ENCODE data around the gene C5AR1.
A peak's percentile ranks its signal among the peaks of the same experiment; 100 is the strongest.

C5AR1 gene

GRCh38 chr19:47271949-47272348, 37.7 kb upstream of the C5AR1 start:
- TF ChIP-seq, protein P1, sequence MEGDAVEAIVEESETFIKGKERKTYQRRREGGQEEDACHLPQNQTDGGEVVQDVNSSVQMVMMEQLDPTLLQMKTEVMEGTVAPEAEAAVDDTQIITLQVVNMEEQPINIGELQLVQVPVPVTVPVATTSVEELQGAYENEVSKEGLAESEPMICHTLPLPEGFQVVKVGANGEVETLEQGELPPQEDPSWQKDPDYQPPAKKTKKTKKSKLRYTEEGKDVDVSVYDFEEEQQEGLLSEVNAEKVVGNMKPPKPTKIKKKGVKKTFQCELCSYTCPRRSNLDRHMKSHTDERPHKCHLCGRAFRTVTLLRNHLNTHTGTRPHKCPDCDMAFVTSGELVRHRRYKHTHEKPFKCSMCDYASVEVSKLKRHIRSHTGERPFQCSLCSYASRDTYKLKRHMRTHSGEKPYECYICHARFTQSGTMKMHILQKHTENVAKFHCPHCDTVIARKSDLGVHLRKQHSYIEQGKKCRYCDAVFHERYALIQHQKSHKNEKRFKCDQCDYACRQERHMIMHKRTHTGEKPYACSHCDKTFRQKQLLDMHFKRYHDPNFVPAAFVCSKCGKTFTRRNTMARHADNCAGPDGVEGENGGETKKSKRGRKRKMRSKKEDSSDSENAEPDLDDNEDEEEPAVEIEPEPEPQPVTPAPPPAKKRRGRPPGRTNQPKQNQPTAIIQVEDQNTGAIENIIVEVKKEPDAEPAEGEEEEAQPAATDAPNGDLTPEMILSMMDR (conservative IDR thresholded peaks at IDR 0.05; ENCODE audit: low read length), result no peak
- no peak for TF ChIP-seq EZH2phosphoT487 (IDR thresholded peaks at IDR 0.05; ENCODE audit: borderline replicate concordance)
- Histone ChIP-seq H3K9me3 (ENCODE audit: insufficient read depth, low read depth, low read length) (no peaks in the 10 kb centered on the region), H3K9ac (ENCODE audit: low read depth, low read length, poor library complexity, severe bottlenecking) (peak overlapping the region; percentile 99), H3F3A (ENCODE audit: low read depth) (0 out of 2 replicates have a peak, but pooled peaks cover 4% of the 10 kb centered on the region), H2AFZ (ENCODE audit: low read length) (no peak overlapping the region), H4K20me1 (ENCODE audit: insufficient read depth, low read length, poor library complexity, severe bottlenecking) (peaks cover 13% of the 10 kb centered on the region), H3K9me2 (replicated peaks; ENCODE audit: low read depth, low read length) (no peaks in the 10 kb centered on the region), H3K36me3 (ENCODE audit: insufficient read depth, low read length) (peaks cover 4% of the 10 kb centered on the region; the same call in 1 of the 2 replicates), H3K27me3 (ENCODE audit: insufficient read depth, low read length, poor library complexity, severe bottlenecking) (no peaks in the 10 kb centered on the region), H3K4me3 (ENCODE audit: low read length, poor library complexity, severe bottlenecking) (peak overlapping the region; percentile 98), H3K4me2 (ENCODE audit: low read depth, low read length, poor library complexity, severe bottlenecking) (peak overlapping the region; percentile 97), H3K79me2 (ENCODE audit: insufficient read depth, low read length) (peaks cover 6% of the 10 kb centered on the region; the same call in 1 of the 2 replicates), H3K4me1 (ENCODE audit: insufficient read depth, low read length, poor library complexity, severe bottlenecking) (peaks cover 15% of the 10 kb centered on the region)

DNA sequence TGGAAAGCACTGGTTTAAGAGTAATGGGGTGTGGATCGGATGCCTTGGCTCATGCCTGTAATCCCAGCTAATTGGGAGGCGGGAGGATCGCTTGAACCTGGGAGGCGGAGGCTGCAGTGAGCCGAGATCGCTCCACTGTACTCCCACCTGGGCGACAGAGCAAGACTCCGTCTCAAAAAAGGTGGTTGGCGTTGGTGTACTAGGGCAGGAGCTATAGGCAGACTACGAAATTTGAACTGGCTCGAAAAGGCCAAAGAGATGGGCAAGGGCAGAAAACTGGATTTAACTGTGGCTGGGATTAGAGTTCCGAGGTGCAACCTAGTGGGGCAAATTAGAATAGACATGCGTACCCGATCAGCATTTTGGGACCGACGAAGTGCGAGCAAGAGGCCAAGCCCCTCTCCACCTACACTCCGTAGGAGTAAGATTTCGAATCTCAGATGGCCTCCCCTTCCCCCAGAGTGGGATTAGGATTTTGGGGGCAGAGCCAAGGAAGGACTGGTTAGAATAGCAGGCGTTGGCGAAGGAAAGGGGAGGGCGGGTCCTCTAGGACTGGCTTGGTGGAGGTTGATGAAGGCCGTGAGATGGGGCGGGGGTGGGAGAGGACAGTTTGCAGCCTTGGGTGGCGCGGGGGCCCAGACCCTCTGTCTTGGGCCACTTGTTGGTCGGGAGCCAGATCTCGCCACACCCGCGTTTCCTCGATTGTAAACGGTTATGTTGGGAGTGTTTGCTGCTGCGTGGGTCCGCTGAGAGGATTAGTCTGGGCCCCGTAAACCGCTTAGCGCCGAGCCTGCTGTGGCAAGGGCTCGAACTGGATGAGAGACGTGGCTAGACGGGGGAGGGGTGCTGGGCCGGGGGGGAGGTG, 37.0 kb upstream of the C5AR1 start:
- peaks cover 6% of the 10 kb centered on the region; the same call in 1 of the 2 replicates for H3K79me2 ChIP-seq (ENCODE audit: insufficient read depth, low read length)
- H3K4me3 ChIP-seq (ENCODE audit: low read length, poor library complexity, severe bottlenecking), result peak overlapping the region; percentile 98
- H4K20me1 ChIP-seq (ENCODE audit: insufficient read depth, low read length, poor library complexity, severe bottlenecking), result peaks cover 13% of the 10 kb centered on the region
- H3K27me3 ChIP-seq (ENCODE audit: insufficient read depth, low read length, poor library complexity, severe bottlenecking), result no peaks in the 10 kb centered on the region
- H2AFZ ChIP-seq (ENCODE audit: low read length), result peak overlapping the region; percentile 76
- no peaks in the 10 kb centered on the region for H3K9me3 ChIP-seq (ENCODE audit: insufficient read depth, low read depth, low read length)
- H3K4me2 ChIP-seq (ENCODE audit: low read depth, low read length, poor library complexity, severe bottlenecking), result peak overlapping the region; percentile 97
- no peaks in the 10 kb centered on the region for H3K9me2 ChIP-seq (replicated peaks; ENCODE audit: low read depth, low read length)
- peaks cover 15% of the 10 kb centered on the region for H3K4me1 ChIP-seq (ENCODE audit: insufficient read depth, low read length, poor library complexity, severe bottlenecking)
- 0 out of 2 replicates have a peak, but pooled peaks cover 4% of the 10 kb centered on the region for H3F3A ChIP-seq (ENCODE audit: low read depth)
- H3K36me3 ChIP-seq (ENCODE audit: insufficient read depth, low read length), result peaks cover 4% of the 10 kb centered on the region; the same call in 1 of the 2 replicates
- peak overlapping the region; percentile 99 for H3K9ac ChIP-seq (ENCODE audit: low read depth, low read length, poor library complexity, severe bottlenecking)
- TF ChIP-seq EZH2phosphoT487 (IDR thresholded peaks at IDR 0.05; ENCODE audit: borderline replicate concordance), result no peak
- TF ChIP-seq, protein P1 (conservative IDR thresholded peaks at IDR 0.05; ENCODE audit: low read length), result no peak; the same call in 1 of the 2 replicates

- Histone ChIP-seq H3K4me2 (ENCODE audit: low read depth, low read length, poor library complexity, severe bottlenecking) (peak overlapping the region; percentile 97), H3K4me1 (ENCODE audit: insufficient read depth, low read length, poor library complexity, severe bottlenecking) (peaks cover 15% of the 10 kb centered on the region), H4K20me1 (ENCODE audit: insufficient read depth, low read length, poor library complexity, severe bottlenecking) (peaks cover 13% of the 10 kb centered on the region), H2AFZ (ENCODE audit: low read length) (peak overlapping the region; percentile 76), H3K79me2 (ENCODE audit: insufficient read depth, low read length) (peaks cover 6% of the 10 kb centered on the region; the same call in 1 of the 2 replicates), H3K4me3 (ENCODE audit: low read length, poor library complexity, severe bottlenecking) (peak overlapping the region; percentile 98), H3K36me3 (ENCODE audit: insufficient read depth, low read length) (peaks cover 4% of the 10 kb centered on the region; the same call in 1 of the 2 replicates), H3F3A (ENCODE audit: low read depth) (0 out of 2 replicates have a peak, but pooled peaks cover 4% of the 10 kb centered on the region), H3K9me2 (replicated peaks; ENCODE audit: low read depth, low read length) (no peaks in the 10 kb centered on the region), H3K9ac (ENCODE audit: low read depth, low read length, poor library complexity, severe bottlenecking) (peak overlapping the region; percentile 99), H3K9me3 (ENCODE audit: insufficient read depth, low read depth, low read length) (no peaks in the 10 kb centered on the region), H3K27me3 (ENCODE audit: insufficient read depth, low read length, poor library complexity, severe bottlenecking) (no peaks in the 10 kb centered on the region)
- TF ChIP-seq EZH2phosphoT487 (IDR thresholded peaks at IDR 0.05; ENCODE audit: borderline replicate concordance), result no peak
- TF ChIP-seq, protein P1 (conservative IDR thresholded peaks at IDR 0.05; ENCODE audit: low read length), result no peak
These were observed 36.2 kb upstream of the C5AR1 start for GRCh38 chr19:47273313-47274070.

All from Loucy (cell line).